Measurements from ENCODE around the gene EML6.

Gene EML6

GRCh38 chr2:54758951-54759350 lies 35.5 kb downstream of the EML6 start:
- H2BK15ac ChIP-seq (ENCODE audit: low read length) = no peak overlapping the region
- H3K27me3 ChIP-seq (ENCODE audit: control insufficient read depth in 3 of 3, insufficient read depth in 3 of 3, low read depth in 1 of 3, low read length in 3 of 3) = no peaks in the 10 kb centered on the region
- no peak overlapping the region for H3K4ac ChIP-seq (ENCODE audit: low read length)
- H4K8ac ChIP-seq (ENCODE audit: low read depth, low read length) = no peak overlapping the region
- H3K27ac ChIP-seq (replicated peaks; ENCODE audit: low read length) = no peak overlapping the region
- H3K23ac ChIP-seq (ENCODE audit: low read depth, low read length, poor library complexity) = no peak overlapping the region
- no peak for DNase-seq (ENCODE audit: low spot score)
- H3K18ac ChIP-seq (ENCODE audit: low read length) = no peak overlapping the region
- no peak overlapping the region for H2BK5ac ChIP-seq (ENCODE audit: low read length)
- H2AK5ac ChIP-seq (ENCODE audit: low read depth, low read length) = no peak overlapping the region
- H3K4me2 ChIP-seq (ENCODE audit: insufficient read depth, low read length, poor library complexity, severe bottlenecking) = no peak overlapping the region
- WGBS, 2 donors (ENCODE audit: extremely low coverage in 2 of 2, insufficient read length in 2 of 2, insufficient replicate concordance in 1 of 2) = no CpG with 5 or more reads among the region's 1 CpG
- H3K9me3 ChIP-seq (replicated peaks in 1 of 2; ENCODE audit: control insufficient read depth in 2 of 2, insufficient read depth in 1 of 2, low read depth in 1 of 2, low read length in 2 of 2) = peaks cover 0 to 3% of the 10 kb centered on the region in 2 donors
- H2BK120ac ChIP-seq (ENCODE audit: low read depth, low read length) = no peak overlapping the region
- H3K9ac ChIP-seq (ENCODE audit: low read depth, low read length, poor library complexity) = no peak overlapping the region
- H2BK12ac ChIP-seq (ENCODE audit: low read length) = no peak overlapping the region
- H4K91ac ChIP-seq (ENCODE audit: low read depth, low read length, poor library complexity) = no peak overlapping the region
- H3K4me3 ChIP-seq (ENCODE audit: low read length in 2 of 2) = no peak overlapping the region
- H3K4me1 ChIP-seq (ENCODE audit: control insufficient read depth in 2 of 2, insufficient read depth in 1 of 2, low read depth in 1 of 2, low read length in 2 of 2) = peaks cover 0 to 3% of the 10 kb centered on the region in 2 donors
- no peaks in the 10 kb centered on the region for H3K79me1 ChIP-seq (ENCODE audit: low read depth, low read length)
- no peaks in the 10 kb centered on the region for H3K36me3 ChIP-seq (replicated peaks in 1 of 2; ENCODE audit: control insufficient read depth in 2 of 2, insufficient read depth in 2 of 2, low read length in 2 of 2)
- H3K14ac ChIP-seq (ENCODE audit: low read length) = no peak overlapping the region
- no peak overlapping the region for H2AFZ ChIP-seq (ENCODE audit: low read length)

- WGBS, 2 donors (ENCODE audit: extremely low coverage in 2 of 2, insufficient read length in 2 of 2, insufficient replicate concordance in 1 of 2) = no CpG with 5 or more reads among the region's 2 CpGs
- Histone ChIP-seq H3K14ac (ENCODE audit: low read length) (no peak overlapping the region), H2BK12ac (ENCODE audit: low read length) (no peak overlapping the region), H3K9me3 (replicated peaks in 1 of 2; ENCODE audit: control insufficient read depth in 2 of 2, insufficient read depth in 1 of 2, low read depth in 1 of 2, low read length in 2 of 2) (peaks cover 0 to 3% of the 10 kb centered on the region in 2 donors), H3K36me3 (replicated peaks in 1 of 2; ENCODE audit: control insufficient read depth in 2 of 2, insufficient read depth in 2 of 2, low read length in 2 of 2) (no peaks in the 10 kb centered on the region), H3K4me1 (ENCODE audit: control insufficient read depth in 2 of 2, insufficient read depth in 1 of 2, low read depth in 1 of 2, low read length in 2 of 2) (peaks cover 0 to 3% of the 10 kb centered on the region in 2 donors), H3K23ac (ENCODE audit: low read depth, low read length, poor library complexity) (no peak overlapping the region), H3K18ac (ENCODE audit: low read length) (no peak overlapping the region), H2BK120ac (ENCODE audit: low read depth, low read length) (no peak overlapping the region), H3K27me3 (ENCODE audit: control insufficient read depth in 3 of 3, insufficient read depth in 3 of 3, low read depth in 1 of 3, low read length in 3 of 3) (no peaks in the 10 kb centered on the region), H3K4ac (ENCODE audit: low read length) (no peak overlapping the region), H2BK15ac (ENCODE audit: low read length) (no peak overlapping the region), H3K4me2 (ENCODE audit: insufficient read depth, low read length, poor library complexity, severe bottlenecking) (no peak overlapping the region), H4K91ac (ENCODE audit: low read depth, low read length, poor library complexity) (no peak overlapping the region), H2BK5ac (ENCODE audit: low read length) (no peak overlapping the region), H2AK5ac (ENCODE audit: low read depth, low read length) (no peak overlapping the region), H2AFZ (ENCODE audit: low read length) (no peak overlapping the region), H3K4me3 (ENCODE audit: low read length in 2 of 2) (no peak overlapping the region), H4K8ac (ENCODE audit: low read depth, low read length) (no peak overlapping the region), H3K79me1 (ENCODE audit: low read depth, low read length) (no peaks in the 10 kb centered on the region), H3K27ac (replicated peaks; ENCODE audit: low read length) (no peak overlapping the region), H3K9ac (ENCODE audit: low read depth, low read length, poor library complexity) (no peak overlapping the region)
- no peak for DNase-seq (ENCODE audit: low spot score)
Measured at GRCh38 chr2:54760310-54760709, 36.8 kb downstream of the EML6 start.

DNA sequence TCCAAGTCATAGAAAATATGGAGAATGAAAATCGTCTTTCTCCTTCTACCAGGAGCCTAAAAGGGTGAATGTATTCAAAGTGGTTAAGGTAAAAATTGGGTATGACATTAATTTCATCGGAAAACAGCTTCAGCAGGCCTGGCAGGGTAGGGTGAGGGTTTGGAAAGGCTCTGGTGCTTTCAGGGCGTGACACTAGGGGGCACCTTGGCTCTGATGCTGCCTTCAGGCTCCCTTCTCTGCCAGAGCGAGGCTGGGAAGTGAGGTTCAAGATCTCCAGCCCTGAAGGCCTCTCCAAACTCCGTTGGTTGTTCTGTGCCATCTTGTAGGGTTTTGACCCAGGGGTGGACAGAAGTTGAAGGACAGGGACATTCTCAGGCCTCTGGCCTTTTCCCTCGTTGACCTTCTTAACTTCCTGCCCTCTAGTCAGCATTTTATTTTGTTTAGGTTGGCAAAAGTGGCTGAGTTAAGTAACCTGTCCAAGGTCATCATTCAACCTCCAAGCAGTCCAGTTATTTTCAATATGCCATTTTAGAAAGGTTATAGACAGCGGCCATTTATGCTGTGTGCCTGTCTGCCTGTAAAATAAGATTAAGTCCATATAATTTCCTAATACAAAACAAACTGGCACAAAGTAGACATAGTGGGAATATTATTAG lies 40.3 kb downstream of the EML6 start:
- H2AK5ac ChIP-seq (ENCODE audit: low read depth, low read length) = no peak overlapping the region
- DNase-seq (ENCODE audit: low spot score) = no peak
- H4K91ac ChIP-seq (ENCODE audit: low read depth, low read length, poor library complexity) = no peak overlapping the region
- H3K27me3 ChIP-seq (ENCODE audit: control insufficient read depth in 3 of 3, insufficient read depth in 3 of 3, low read depth in 1 of 3, low read length in 3 of 3) = no peaks in the 10 kb centered on the region
- no peak overlapping the region for H2BK12ac ChIP-seq (ENCODE audit: low read length)
- no peak overlapping the region for H3K4me3 ChIP-seq (ENCODE audit: low read length in 2 of 2)
- no peaks in the 10 kb centered on the region for H3K79me1 ChIP-seq (ENCODE audit: low read depth, low read length)
- H3K27ac ChIP-seq (replicated peaks; ENCODE audit: low read length) = no peak overlapping the region
- no peaks in the 10 kb centered on the region for H3K4me1 ChIP-seq (ENCODE audit: control insufficient read depth in 2 of 2, insufficient read depth in 1 of 2, low read depth in 1 of 2, low read length in 2 of 2)
- no peak overlapping the region for H2BK120ac ChIP-seq (ENCODE audit: low read depth, low read length)
- peak overlapping the region; percentile 6 for H2AFZ ChIP-seq (ENCODE audit: low read length)
- H4K8ac ChIP-seq (ENCODE audit: low read depth, low read length) = no peak overlapping the region
- no peak overlapping the region for H3K23ac ChIP-seq (ENCODE audit: low read depth, low read length, poor library complexity)
- H2BK5ac ChIP-seq (ENCODE audit: low read length) = no peak overlapping the region
- H3K14ac ChIP-seq (ENCODE audit: low read length) = no peak overlapping the region
- H3K36me3 ChIP-seq (replicated peaks in 1 of 2; ENCODE audit: control insufficient read depth in 2 of 2, insufficient read depth in 2 of 2, low read length in 2 of 2) = no peaks in the 10 kb centered on the region
- no peak overlapping the region for H3K9ac ChIP-seq (ENCODE audit: low read depth, low read length, poor library complexity)
- H2BK15ac ChIP-seq (ENCODE audit: low read length) = no peak overlapping the region
- no CpG with 5 or more reads among the region's 7 CpGs for WGBS, 2 donors (ENCODE audit: extremely low coverage in 2 of 2, insufficient read length in 2 of 2, insufficient replicate concordance in 1 of 2)
- no peak overlapping the region for H3K4me2 ChIP-seq (ENCODE audit: insufficient read depth, low read length, poor library complexity, severe bottlenecking)
- no peaks in the 10 kb centered on the region for H3K9me3 ChIP-seq (replicated peaks in 1 of 2; ENCODE audit: control insufficient read depth in 2 of 2, insufficient read depth in 1 of 2, low read depth in 1 of 2, low read length in 2 of 2)
- H3K4ac ChIP-seq (ENCODE audit: low read length) = no peak overlapping the region
- no peak overlapping the region for H3K18ac ChIP-seq (ENCODE audit: low read length)

DNA sequence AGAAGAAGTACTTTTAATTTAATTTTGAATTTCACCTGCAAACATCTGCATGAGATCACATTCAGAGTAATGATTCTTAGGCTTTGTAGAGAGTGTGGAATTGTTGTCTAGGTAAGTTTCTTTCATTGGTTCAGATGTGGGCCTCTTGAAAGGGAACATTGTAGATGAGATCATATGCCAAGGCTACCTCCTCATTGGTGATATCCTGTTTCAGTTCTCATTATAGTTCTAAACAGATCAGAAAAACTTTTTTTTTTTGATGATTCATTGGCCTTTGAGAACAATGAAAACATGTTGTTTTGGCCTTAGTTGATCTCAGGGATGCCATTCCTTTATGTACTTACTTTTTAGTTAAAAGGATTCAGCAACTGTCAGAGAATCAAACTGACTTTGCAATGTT lies 44.5 kb downstream of the EML6 start:
- Histone ChIP-seq H2AK5ac (ENCODE audit: low read depth, low read length) (no peak overlapping the region), H3K9me3 (replicated peaks in 1 of 2; ENCODE audit: control insufficient read depth in 2 of 2, insufficient read depth in 1 of 2, low read depth in 1 of 2, low read length in 2 of 2) (no peaks in the 10 kb centered on the region), H3K18ac (ENCODE audit: low read length) (no peak overlapping the region), H2AFZ (ENCODE audit: low read length) (no peak overlapping the region), H2BK15ac (ENCODE audit: low read length) (no peak overlapping the region), H3K23ac (ENCODE audit: low read depth, low read length, poor library complexity) (no peak overlapping the region), H3K27me3 (ENCODE audit: control insufficient read depth in 3 of 3, insufficient read depth in 3 of 3, low read depth in 1 of 3, low read length in 3 of 3) (no peaks in the 10 kb centered on the region), H3K79me1 (ENCODE audit: low read depth, low read length) (no peaks in the 10 kb centered on the region), H3K9ac (ENCODE audit: low read depth, low read length, poor library complexity) (no peak overlapping the region), H4K91ac (ENCODE audit: low read depth, low read length, poor library complexity) (no peak overlapping the region), H2BK120ac (ENCODE audit: low read depth, low read length) (no peak overlapping the region), H3K4me3 (ENCODE audit: low read length in 2 of 2) (no peak overlapping the region), H3K27ac (replicated peaks; ENCODE audit: low read length) (no peak overlapping the region), H3K4me2 (ENCODE audit: insufficient read depth, low read length, poor library complexity, severe bottlenecking) (no peak overlapping the region), H2BK5ac (ENCODE audit: low read length) (no peak overlapping the region), H2BK12ac (ENCODE audit: low read length) (no peak overlapping the region), H3K14ac (ENCODE audit: low read length) (no peak overlapping the region), H4K8ac (ENCODE audit: low read depth, low read length) (no peak overlapping the region), H3K4me1 (ENCODE audit: control insufficient read depth in 2 of 2, insufficient read depth in 1 of 2, low read depth in 1 of 2, low read length in 2 of 2) (no peaks in the 10 kb centered on the region), H3K36me3 (replicated peaks in 1 of 2; ENCODE audit: control insufficient read depth in 2 of 2, insufficient read depth in 2 of 2, low read length in 2 of 2) (no peaks in the 10 kb centered on the region), H3K4ac (ENCODE audit: low read length) (no peak overlapping the region)
- no peak for DNase-seq (ENCODE audit: low spot score)

Data from neuronal stem cell (in vitro differentiated cells).